Esophagus muscularis mucosa (tissue), 4 donors: ENCODE results near the gene EVA1B. TPM values are rescaled to one million over a fixed set of nuclear protein-coding genes. Genes with fewer than 3 reads are reported as not detected.

Source experiments
- DNase-seq: peaks from one replicate; pipeline ENCODE4 v3.0.0-alpha.2; 2017; ENCODE audit errors: extremely low spot score
- H3K27ac ChIP-seq, 4 donors: fragments of 200-600 bp; sonication (generic); replicated peaks in 1 of 4; 1 replicate in 3 of 4; 2 replicates in 1 of 4; pipeline ENCODE4 v1.5.1; 2016 to 2019; ENCODE audit warnings: mild to moderate bottlenecking in 1 of 4
- H3K27me3 ChIP-seq, 4 donors: fragments of 200-600 bp; sonication (generic); one replicate each; pipeline versions ENCODE4 v1.5.1 to v1.6.0; 2016 to 2019
- H3K36me3 ChIP-seq, 4 donors: fragments of 200-600 bp; sonication (generic); one replicate each; pipeline ENCODE4 v1.5.1; 2016 to 2019
- H3K4me1 ChIP-seq, 4 donors: fragments of 200-600 bp; sonication (generic); one replicate each; pipeline ENCODE4 v1.5.1; 2016 to 2019
- H3K4me3 ChIP-seq, 4 donors: fragments of 200-600 bp; sonication (generic); 1 replicate in 2 of 4; 2 replicates in 2 of 4; pipeline ENCODE4 v1.5.1; 2016 to 2019; ENCODE audit warnings: mild to moderate bottlenecking in 4 of 4, moderate library complexity in 1 of 4
- H3K9me3 ChIP-seq, 4 donors: fragments of 200-600 bp; sonication (generic); 1 replicate in 3 of 4; 2 replicates in 1 of 4; pipeline ENCODE4 v1.5.1; 2016 to 2019
- CTCF ChIP-seq, 3 experiments: fragments of 200-600 bp in 2 of 3; fragments of 450-650 bp in 1 of 3; sonication (generic) in 2 of 3; IDR thresholded peaks; one replicate each; pipeline ENCODE4 v1.5.1; 2017 to 2019; ENCODE audit warnings: antibody characterized with exemption in 3 of 3, mild to moderate bottlenecking in 2 of 3, moderate library complexity in 1 of 3
- EP300 ChIP-seq: sonication (generic); formaldehyde crosslinking; IDR thresholded peaks from one replicate; pipeline ENCODE4 v1.6.1; 2017; ENCODE audit warnings: antibody characterized with exemption
- POLR2A ChIP-seq: fragments of 450-650 bp; IDR thresholded peaks from one replicate; pipeline ENCODE4 v1.6.1; 2017; ENCODE audit warnings: antibody characterized with exemption, moderate library complexity, mild to moderate bottlenecking, low read depth
- POLR2AphosphoS5 ChIP-seq, 2 donors: sonication (generic); formaldehyde crosslinking; IDR thresholded peaks; one replicate each; pipeline ENCODE4 v1.6.1; 2017; ENCODE audit warnings: antibody characterized with exemption in 2 of 2
- WGBS: methylation state at CpG from one replicate; pipeline ENCODE4 v1.1.5; 2018; 5-methylcytosine and 5-hydroxymethylcytosine counted together
- intact Hi-C: fragments of 100-400 bp; cut with DNase I; formaldehyde crosslinking; loops from one replicate; pipeline ENCODE4 v1.15.1; 2023
- total RNA-seq, 4 donors: library from RNA; depleted of rRNA; stranded (reverse); fragments of >200 nt; gene quantifications; one replicate each; pipeline versions ENCODE4 v1.1.0 to v1.2.1, GENCODE V29; 2016

The EVA1B gene
- total RNA-seq, 4 donors from 2014 or later, result 45.1 to 129 (median 79.5) TPM

GRCh38 chr1:36279789-36280296 lies 43.6 kb downstream of the EVA1B start:
- Histone ChIP-seq H3K27me3 (no peaks in the 10 kb centered on the region), H3K9me3 (no peaks in the 10 kb centered on the region), H3K4me3 (no peak overlapping the region), H3K27ac (peak overlapping the region; percentile 38 to 71 (median 62)), H3K36me3 (peaks cover 0 to 28% (median 6%) of the 10 kb centered on the region in 4 donors), H3K4me1 (peaks cover 44 to 82% (median 72%) of the 10 kb centered on the region in 4 donors)
- DNase-seq, result no peak
- WGBS, result 77% methylated on average over 7 of the region's 7 CpGs
- intact Hi-C loops, result no loop called here
- TF ChIP-seq EP300 (no peak), POLR2A (no peak), CTCF (IDR thresholded peaks at IDR 0.05) (no peak), POLR2AphosphoS5 (IDR thresholded peaks at IDR 0.05) (no peak)

- no peaks in the 10 kb centered on the region for H3K27me3 ChIP-seq
- TF ChIP-seq POLR2A, result no peak
- peak in 1 of 2 donors; percentile 45 for TF ChIP-seq POLR2AphosphoS5 (IDR thresholded peaks at IDR 0.05)
- no peaks in the 10 kb centered on the region for H3K9me3 ChIP-seq
- peaks cover 0 to 27% (median 6%) of the 10 kb centered on the region in 4 donors for H3K36me3 ChIP-seq
- DNase-seq, result no peak
- peak overlapping the region; percentile 38 to 71 (median 62) for H3K27ac ChIP-seq
- H3K4me3 ChIP-seq, result no peak overlapping the region
- WGBS, result 17% methylated on average over 2 of the region's 2 CpGs
- peaks cover 39 to 76% (median 66%) of the 10 kb centered on the region in 4 donors for H3K4me1 ChIP-seq
- intact Hi-C loops, result no loop called here
These were observed 44.2 kb downstream of the EVA1B start for GRCh38 chr1:36279110-36279788.

GRCh38 chr1:36276688-36277087 lies 46.8 kb downstream of the EVA1B start:
- TF ChIP-seq POLR2AphosphoS5 (IDR thresholded peaks at IDR 0.05) (no peak), POLR2A (no peak), EP300 (no peak)
- no peaks in the 10 kb centered on the region for H3K9me3 ChIP-seq
- intact Hi-C loops, result no loop called here
- peaks cover 0 to 12% (median 6%) of the 10 kb centered on the region in 4 donors for H3K36me3 ChIP-seq
- no peak for DNase-seq
- H3K4me3 ChIP-seq, result no peak overlapping the region
- no peaks in the 10 kb centered on the region for H3K27me3 ChIP-seq
- 95% methylated on average over 6 of the region's 6 CpGs for WGBS
- H3K4me1 ChIP-seq, result peaks cover 36 to 71% (median 56%) of the 10 kb centered on the region in 4 donors
- no peak overlapping the region for H3K27ac ChIP-seq

GRCh38 chr1:36274201-36274600 lies 49.2 kb downstream of the EVA1B start:
- TF ChIP-seq POLR2AphosphoS5 (IDR thresholded peaks at IDR 0.05) (no peak), CTCF (IDR thresholded peaks at IDR 0.05) (no peak), EP300 (no peak), POLR2A (no peak)
- no peak overlapping the region for H3K4me3 ChIP-seq
- WGBS, result 88% methylated on average over 1 of the region's 1 CpG
- H3K36me3 ChIP-seq, result peaks cover 2 to 21% (median 11%) of the 10 kb centered on the region in 4 donors
- H3K4me1 ChIP-seq, result peaks cover 18 to 68% (median 41%) of the 10 kb centered on the region in 4 donors
- H3K27me3 ChIP-seq, result no peaks in the 10 kb centered on the region
- no peaks in the 10 kb centered on the region for H3K9me3 ChIP-seq
- intact Hi-C loops, result no loop called here
- DNase-seq, result no peak
- no peak overlapping the region for H3K27ac ChIP-seq

GRCh38 chr1:36273024-36273423 lies 50.4 kb downstream of the EVA1B start:
- peak overlapping the region in 1 of 4 donors; percentile 15 for H3K27ac ChIP-seq
- peaks cover 12 to 66% (median 34%) of the 10 kb centered on the region in 4 donors for H3K4me1 ChIP-seq
- TF ChIP-seq EP300, result no peak
- TF ChIP-seq POLR2AphosphoS5 (IDR thresholded peaks at IDR 0.05), result no peak
- no peak for TF ChIP-seq CTCF (IDR thresholded peaks at IDR 0.05)
- no peak for TF ChIP-seq POLR2A
- intact Hi-C loops, result no loop called here
- no peaks in the 10 kb centered on the region for H3K9me3 ChIP-seq
- DNase-seq, result no peak
- H3K36me3 ChIP-seq, result peaks cover 10 to 31% (median 17%) of the 10 kb centered on the region in 4 donors
- H3K4me3 ChIP-seq, result no peak overlapping the region
- H3K27me3 ChIP-seq, result no peaks in the 10 kb centered on the region
- WGBS, result 82% methylated on average over 5 of the region's 5 CpGs

Other genes with a start within 250 kb of the EVA1B start
- under 1 TPM in 1 of 4 donors, not detected in 3; 0.83 TPM for gene TEKT2, start 239.6 kb downstream of the EVA1B start, total RNA-seq
- 10 to 100 TPM; 23.3 to 45.8 (median 40.8) TPM for gene ADPRS, start 234.8 kb downstream of the EVA1B start, total RNA-seq
- 10 to 100 TPM; 20.7 to 57.4 (median 34.7) TPM for gene COL8A2, start 198.4 kb downstream of the EVA1B start, total RNA-seq
- 100 to 1,000 TPM in 3 of 4 donors, 10 to 100 TPM in 1; 97.9 to 164 (median 122) TPM for gene TRAPPC3, start 174.2 kb downstream of the EVA1B start, total RNA-seq
- gene MAP7D1, start 167.5 kb downstream of the EVA1B start, total RNA-seq, result 100 to 1,000 TPM; 162 to 263 (median 225) TPM
- gene THRAP3, start 99.2 kb downstream of the EVA1B start, total RNA-seq, result 100 to 1,000 TPM in 2 of 4 donors, 10 to 100 TPM in 2; 90.3 to 116 (median 104) TPM
- 1 to 10 TPM in 2 of 4 donors, under 1 TPM in 2; 0.26 to 2.0 (median 1.1) TPM for gene SH3D21, start 17.3 kb downstream of the EVA1B start, total RNA-seq
- gene STK40, start 62.3 kb upstream of the EVA1B start, total RNA-seq, result 100 to 1,000 TPM in 1 of 4 donors, 10 to 100 TPM in 3; 67.7 to 103 (median 80.2) TPM
- 10 to 100 TPM; 42.2 to 64.5 (median 59.5) TPM for gene LSM10, start 74.3 kb upstream of the EVA1B start, total RNA-seq
- gene OSCP1, start 126.8 kb upstream of the EVA1B start, total RNA-seq, result 10 to 100 TPM in 2 of 4 donors, 1 to 10 TPM in 2; 8.2 to 10.8 (median 9.6) TPM
- gene MRPS15, start 140.7 kb upstream of the EVA1B start, total RNA-seq, result 100 to 1,000 TPM in 1 of 4 donors, 10 to 100 TPM in 3; 64.8 to 109 (median 86.8) TPM
- 10 to 100 TPM in 1 of 4 donors, 1 to 10 TPM in 3; 5.9 to 32.5 (median 7.4) TPM for gene CSF3R, start 159.3 kb upstream of the EVA1B start, total RNA-seq